GM12874 (cell line): Measurements from ENCODE around the gene PUS7.

Experiments
- CTCF ChIP-seq: IDR thresholded peaks from 2 replicates; pipeline ENCODE4 v1.5.1; 2011; ENCODE audit warnings: low read depth, mild to moderate bottlenecking, control low read depth, low read length, moderate library complexity; ENCODE audit not compliant: insufficient read depth

Gene PUS7

DNA sequence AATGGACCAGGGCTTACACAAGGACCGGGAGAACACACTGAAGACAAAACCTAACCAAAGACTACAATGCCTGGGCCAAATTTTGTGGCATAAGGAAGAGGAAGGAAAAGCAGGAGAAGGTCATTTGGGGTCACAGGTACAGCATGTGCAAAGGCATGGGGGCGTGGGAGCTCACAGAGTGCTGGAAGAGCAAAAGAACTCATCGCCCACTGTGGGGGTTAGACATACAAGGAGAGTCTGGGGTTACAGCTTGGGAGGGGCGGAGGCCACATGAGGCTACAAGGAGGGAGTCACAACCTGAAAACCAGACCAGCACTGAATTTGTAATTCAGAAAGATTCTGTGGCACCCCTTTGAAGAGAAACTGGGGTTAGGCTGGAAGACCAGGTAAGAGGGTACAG lies 9.7 kb downstream of the PUS7 start:
- TF ChIP-seq CTCF: no peak

- TF ChIP-seq CTCF: no peak
These were observed 19.9 kb downstream of the PUS7 start for GRCh38 chr7:105502173-105502572.

- TF ChIP-seq CTCF: no peak
These were observed 25.1 kb downstream of the PUS7 start for GRCh38 chr7:105497016-105497415.

- TF ChIP-seq CTCF: no peak
These were observed 25.6 kb downstream of the PUS7 start for GRCh38 chr7:105496521-105496920.

GRCh38 chr7:105493923-105494315 lies 28.2 kb downstream of the PUS7 start:
- TF ChIP-seq CTCF: no peak

DNA sequence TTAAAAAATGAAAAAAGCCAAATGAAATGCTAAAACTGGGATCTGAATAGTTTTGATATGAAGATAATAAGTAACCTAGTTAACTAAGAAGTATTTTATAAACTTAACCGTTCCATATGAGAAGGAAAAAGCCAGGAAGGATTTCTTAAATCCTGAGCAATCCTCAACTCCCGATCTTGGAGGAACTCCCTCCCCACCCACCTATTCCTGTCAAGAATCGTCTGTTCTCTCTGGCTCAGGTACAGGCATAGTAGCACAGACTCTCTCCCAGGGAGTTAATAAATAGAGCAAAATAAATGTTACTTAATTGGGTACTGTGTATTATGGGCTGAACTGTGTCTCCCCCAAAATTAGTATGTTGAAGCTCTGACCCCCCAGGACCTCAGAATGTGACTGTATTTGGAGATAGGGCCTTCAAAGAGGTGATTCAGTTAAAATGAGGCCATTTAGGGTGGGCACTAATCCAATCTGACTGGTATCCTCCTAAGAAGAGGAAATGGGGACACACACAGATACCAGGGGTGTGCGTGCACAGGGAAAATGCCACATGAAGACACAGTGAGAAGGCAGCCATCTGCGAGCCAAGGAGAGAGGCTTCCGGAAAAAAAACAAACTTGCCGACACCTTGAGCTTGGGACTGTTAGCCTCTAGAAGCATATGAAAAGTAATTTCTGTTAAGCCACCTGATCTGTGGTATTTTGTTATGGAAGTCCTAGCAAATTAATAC lies 28.7 kb downstream of the PUS7 start:
- TF ChIP-seq CTCF: no peak

- no peak for TF ChIP-seq CTCF
These were observed 32.7 kb downstream of the PUS7 start for GRCh38 chr7:105489409-105489808.
